ENCODE results near the gene MTUS2.

- TF ChIP-seq, protein P1, sequence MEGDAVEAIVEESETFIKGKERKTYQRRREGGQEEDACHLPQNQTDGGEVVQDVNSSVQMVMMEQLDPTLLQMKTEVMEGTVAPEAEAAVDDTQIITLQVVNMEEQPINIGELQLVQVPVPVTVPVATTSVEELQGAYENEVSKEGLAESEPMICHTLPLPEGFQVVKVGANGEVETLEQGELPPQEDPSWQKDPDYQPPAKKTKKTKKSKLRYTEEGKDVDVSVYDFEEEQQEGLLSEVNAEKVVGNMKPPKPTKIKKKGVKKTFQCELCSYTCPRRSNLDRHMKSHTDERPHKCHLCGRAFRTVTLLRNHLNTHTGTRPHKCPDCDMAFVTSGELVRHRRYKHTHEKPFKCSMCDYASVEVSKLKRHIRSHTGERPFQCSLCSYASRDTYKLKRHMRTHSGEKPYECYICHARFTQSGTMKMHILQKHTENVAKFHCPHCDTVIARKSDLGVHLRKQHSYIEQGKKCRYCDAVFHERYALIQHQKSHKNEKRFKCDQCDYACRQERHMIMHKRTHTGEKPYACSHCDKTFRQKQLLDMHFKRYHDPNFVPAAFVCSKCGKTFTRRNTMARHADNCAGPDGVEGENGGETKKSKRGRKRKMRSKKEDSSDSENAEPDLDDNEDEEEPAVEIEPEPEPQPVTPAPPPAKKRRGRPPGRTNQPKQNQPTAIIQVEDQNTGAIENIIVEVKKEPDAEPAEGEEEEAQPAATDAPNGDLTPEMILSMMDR (IDR thresholded peaks at IDR 0.05; ENCODE audit: low read length): no peak
- no peak for TF ChIP-seq EZH2 (optimal IDR thresholded peaks at IDR 0.05; ENCODE audit: low read depth, low read length)
- no peak for TF ChIP-seq EZH2phosphoT487 (IDR thresholded peaks at IDR 0.05; ENCODE audit: low read length)
These were observed 702.0 kb downstream of the MTUS2 start for GRCh38 chr13:29522044-29522685.

Measured in MM.1S (cell line).